Activated T-helper 2 cell treated with anti-CD3 and anti-CD28 coated beads, Interferon-gamma antibody, Interleukin-2, Interleukin-4, amounts not matched to agents 10 μg/mL and 5 μg/mL and 100 μg/mL, durations not matched to agents 14 hours and 24 hours and 36 hours (primary cell): Measurements from ENCODE around the gene SH3BGR. TPM values are rescaled to one million over a fixed set of nuclear protein-coding genes. Genes with fewer than 3 reads are reported as not detected.

Experiments used
- DNase-seq: peaks from one replicate; pipeline ENCODE4 v3.0.0; 2021; ENCODE audit warnings: low spot score
- H3K27ac Mint-ChIP-seq: one replicate; pipeline ENCODE4 v1.8.0; 2021; ENCODE audit warnings: mixed read lengths
- H3K27me3 Mint-ChIP-seq: one replicate; pipeline ENCODE4 v1.8.0; 2021; ENCODE audit warnings: low read depth, mixed read lengths
- H3K36me3 Mint-ChIP-seq: one replicate; pipeline ENCODE4 v1.8.0; 2021; ENCODE audit warnings: low read depth, mixed read lengths
- H3K4me1 Mint-ChIP-seq: one replicate; pipeline ENCODE4 v1.8.0; 2021; ENCODE audit warnings: low read depth, mixed read lengths
- H3K4me3 Mint-ChIP-seq: one replicate; pipeline ENCODE4 v1.8.0; 2021; ENCODE audit warnings: low read depth, mild to moderate bottlenecking, moderate library complexity, mixed read lengths
- H3K9me3 Mint-ChIP-seq: one replicate; pipeline ENCODE4 v1.8.0; 2021; ENCODE audit warnings: mixed read lengths
- intact Hi-C: fragments of 100-400 bp; cut with micrococcal nuclease; formaldehyde crosslinking; loops from one replicate; pipeline ENCODE4 v1.15.1; 2023
- total RNA-seq: library from RNA; stranded (reverse); gene quantifications from 2 replicates; pipeline ENCODE4 v1.2.3, GENCODE V29; 2022

The SH3BGR gene
- total RNA-seq, 1 donor from 2014 or later, result 1.0 TPM

GRCh38 chr21:39471598-39471997 is 19.8 kb downstream of the SH3BGR start:
- H3K4me3 Mint-ChIP-seq, result no peak overlapping the region
- peaks cover 2% of the 10 kb centered on the region for H3K27me3 Mint-ChIP-seq
- H3K27ac Mint-ChIP-seq, result no peak overlapping the region
- no peaks in the 10 kb centered on the region for H3K9me3 Mint-ChIP-seq
- no peak for DNase-seq
- intact Hi-C loops, result no loop called here
- H3K36me3 Mint-ChIP-seq, result no peaks in the 10 kb centered on the region
- H3K4me1 Mint-ChIP-seq, result no peaks in the 10 kb centered on the region

- no peaks in the 10 kb centered on the region for H3K4me1 Mint-ChIP-seq
- peaks cover 2% of the 10 kb centered on the region for H3K27me3 Mint-ChIP-seq
Measured at GRCh38 chr21:39472786-39473185, 21.0 kb downstream of the SH3BGR start.

GRCh38 chr21:39474611-39475010 is 22.8 kb downstream of the SH3BGR start:
- H3K27ac Mint-ChIP-seq, result no peak overlapping the region
- DNase-seq, result no peak
- no peak overlapping the region for H3K4me3 Mint-ChIP-seq
- no peaks in the 10 kb centered on the region for H3K36me3 Mint-ChIP-seq
- intact Hi-C loops, result no loop called here
- H3K4me1 Mint-ChIP-seq, result no peaks in the 10 kb centered on the region
- H3K9me3 Mint-ChIP-seq, result no peaks in the 10 kb centered on the region
- H3K27me3 Mint-ChIP-seq, result no peaks in the 10 kb centered on the region

More at GRCh38 chr21:39472786-39473185, 21.0 kb downstream of the SH3BGR start:
- H3K4me3 Mint-ChIP-seq, result no peak overlapping the region
- intact Hi-C loops, result no loop called here
- no peak for DNase-seq
- no peaks in the 10 kb centered on the region for H3K36me3 Mint-ChIP-seq
- no peak overlapping the region for H3K27ac Mint-ChIP-seq
- H3K9me3 Mint-ChIP-seq, result no peaks in the 10 kb centered on the region

GRCh38 chr21:39479164-39479813 is 27.5 kb downstream of the SH3BGR start:
- H3K27ac Mint-ChIP-seq, result no peak overlapping the region
- H3K4me3 Mint-ChIP-seq, result no peak overlapping the region
- intact Hi-C loops, result no loop called here
- DNase-seq, result no peak
- no peaks in the 10 kb centered on the region for H3K36me3 Mint-ChIP-seq
- H3K4me1 Mint-ChIP-seq, result peaks cover 3% of the 10 kb centered on the region
- H3K27me3 Mint-ChIP-seq, result peaks cover 5% of the 10 kb centered on the region
- no peaks in the 10 kb centered on the region for H3K9me3 Mint-ChIP-seq

- Mint-ChIP-seq H3K4me1 (peaks cover 3% of the 10 kb centered on the region), H3K4me3 (no peak overlapping the region), H3K27ac (no peak overlapping the region), H3K9me3 (no peaks in the 10 kb centered on the region), H3K27me3 (peaks cover 5% of the 10 kb centered on the region), H3K36me3 (no peaks in the 10 kb centered on the region)
- no peak for DNase-seq
- intact Hi-C loops, result no loop called here
Measured at GRCh38 chr21:39479814-39480182, 28.0 kb downstream of the SH3BGR start.

- Mint-ChIP-seq H3K27ac (no peak overlapping the region), H3K9me3 (no peaks in the 10 kb centered on the region), H3K27me3 (peaks cover 5% of the 10 kb centered on the region), H3K4me1 (peaks cover 3% of the 10 kb centered on the region), H3K4me3 (no peak overlapping the region), H3K36me3 (no peaks in the 10 kb centered on the region)
- intact Hi-C loops, result no loop called here
- DNase-seq, result no peak
Measured at GRCh38 chr21:39480271-39480670, 28.5 kb downstream of the SH3BGR start.

GRCh38 chr21:39481886-39482285 is 30.1 kb downstream of the SH3BGR start:
- Mint-ChIP-seq H3K4me3 (no peak overlapping the region), H3K36me3 (no peaks in the 10 kb centered on the region)

GRCh38 chr21:39483917-39484316 is 32.1 kb downstream of the SH3BGR start:
- no peak for DNase-seq
- no peaks in the 10 kb centered on the region for H3K9me3 Mint-ChIP-seq
- intact Hi-C loops, result no loop called here
- H3K36me3 Mint-ChIP-seq, result no peaks in the 10 kb centered on the region
- H3K27me3 Mint-ChIP-seq, result peaks cover 5% of the 10 kb centered on the region
- no peak overlapping the region for H3K4me3 Mint-ChIP-seq
- peaks cover 3% of the 10 kb centered on the region for H3K4me1 Mint-ChIP-seq
- no peak overlapping the region for H3K27ac Mint-ChIP-seq

More at GRCh38 chr21:39481886-39482285, 30.1 kb downstream of the SH3BGR start:
- intact Hi-C loops, result no loop called here
- DNase-seq, result no peak
- H3K27ac Mint-ChIP-seq, result no peak overlapping the region
- peaks cover 3% of the 10 kb centered on the region for H3K4me1 Mint-ChIP-seq
- no peaks in the 10 kb centered on the region for H3K9me3 Mint-ChIP-seq
- H3K27me3 Mint-ChIP-seq, result peaks cover 5% of the 10 kb centered on the region

GRCh38 chr21:39484711-39485276 is 33.0 kb downstream of the SH3BGR start:
- DNase-seq, result no peak
- Mint-ChIP-seq H3K27me3 (peaks cover 5% of the 10 kb centered on the region), H3K4me1 (peaks cover 3% of the 10 kb centered on the region), H3K9me3 (no peaks in the 10 kb centered on the region), H3K36me3 (no peaks in the 10 kb centered on the region), H3K4me3 (no peak overlapping the region), H3K27ac (no peak overlapping the region)
- intact Hi-C loops, result no loop called here

GRCh38 chr21:39489380-39489924 is 37.7 kb downstream of the SH3BGR start:
- Mint-ChIP-seq H3K27me3 (no peaks in the 10 kb centered on the region), H3K4me1 (no peaks in the 10 kb centered on the region), H3K36me3 (no peaks in the 10 kb centered on the region), H3K9me3 (no peaks in the 10 kb centered on the region), H3K27ac (no peak overlapping the region), H3K4me3 (no peak overlapping the region)
- DNase-seq, result no peak
- intact Hi-C loops, result no loop called here

- intact Hi-C loops, result no loop called here
- H3K4me3 Mint-ChIP-seq, result no peak overlapping the region
- DNase-seq, result no peak
- no peaks in the 10 kb centered on the region for H3K27me3 Mint-ChIP-seq
- H3K9me3 Mint-ChIP-seq, result no peaks in the 10 kb centered on the region
- no peaks in the 10 kb centered on the region for H3K4me1 Mint-ChIP-seq
- no peak overlapping the region for H3K27ac Mint-ChIP-seq
- no peaks in the 10 kb centered on the region for H3K36me3 Mint-ChIP-seq
Measured at GRCh38 chr21:39499156-39499555, 47.4 kb downstream of the SH3BGR start.

- H3K4me1 Mint-ChIP-seq, result no peaks in the 10 kb centered on the region
- intact Hi-C loops, result no loop called here
- H3K36me3 Mint-ChIP-seq, result no peaks in the 10 kb centered on the region
- H3K27ac Mint-ChIP-seq, result no peak overlapping the region
- no peak for DNase-seq
- H3K27me3 Mint-ChIP-seq, result no peaks in the 10 kb centered on the region
- no peaks in the 10 kb centered on the region for H3K9me3 Mint-ChIP-seq
- no peak overlapping the region for H3K4me3 Mint-ChIP-seq
Measured at GRCh38 chr21:39502631-39503030, 50.9 kb downstream of the SH3BGR start.

- Mint-ChIP-seq H3K4me3 (no peak overlapping the region), H3K4me1 (no peaks in the 10 kb centered on the region), H3K9me3 (no peaks in the 10 kb centered on the region), H3K36me3 (no peaks in the 10 kb centered on the region), H3K27ac (no peak overlapping the region), H3K27me3 (no peaks in the 10 kb centered on the region)
- intact Hi-C loops, result no loop called here
- no peak for DNase-seq
Measured at GRCh38 chr21:39503123-39503762, 51.5 kb downstream of the SH3BGR start.
